Skeletal muscle satellite cell (primary cell): ENCODE measurements around the gene HSFX4. TPM values are rescaled to one million over a fixed set of nuclear protein-coding genes. Genes with fewer than 3 reads are reported as not detected.
A peak's percentile ranks its signal among the peaks of the same experiment; 100 is the strongest.
"Not testable (repeated sequence)": the region's sequence is repeated elsewhere in the genome, so short reads cannot be mapped to it uniquely, and the experiment has no call there.

ENCODE experiments used
- H3K27me3 ChIP-seq: 2 replicates; pipeline ENCODE4 v1.7.0; 2013; ENCODE audit warnings: low read length; ENCODE audit not compliant: control insufficient read depth, insufficient read depth
- H3K36me3 ChIP-seq: 2 replicates; pipeline ENCODE4 v1.7.0; 2013; ENCODE audit warnings: mild to moderate bottlenecking, control low read depth, low read length; ENCODE audit not compliant: insufficient read depth
- H3K4me1 ChIP-seq: 2 replicates; pipeline ENCODE4 v1.7.0; 2013; ENCODE audit warnings: low read length; ENCODE audit not compliant: control insufficient read depth, insufficient read depth
- H3K4me2 ChIP-seq: 2 replicates; pipeline ENCODE4 v1.7.0; 2013; ENCODE audit warnings: mild to moderate bottlenecking, low read length
- H3K4me3 ChIP-seq: 2 replicates; pipeline ENCODE4 v1.7.0; 2013; ENCODE audit warnings: low read length
- H3K9ac ChIP-seq: 2 replicates; pipeline ENCODE4 v1.7.0; 2013; ENCODE audit warnings: mild to moderate bottlenecking, low read depth, low read length, moderate library complexity
- H3K9me3 ChIP-seq: replicated peaks from 2 replicates; pipeline ENCODE4 v1.7.0; 2013; ENCODE audit warnings: mild to moderate bottlenecking, control low read depth, low read length
- total RNA-seq: library from RNA; depleted of rRNA; stranded (reverse); fragments of >200 nt; gene quantifications from 2 replicates; pipeline ENCODE4 v1.2.3, GENCODE V29; 2012; rRNA removed

Gene HSFX4, protein sequence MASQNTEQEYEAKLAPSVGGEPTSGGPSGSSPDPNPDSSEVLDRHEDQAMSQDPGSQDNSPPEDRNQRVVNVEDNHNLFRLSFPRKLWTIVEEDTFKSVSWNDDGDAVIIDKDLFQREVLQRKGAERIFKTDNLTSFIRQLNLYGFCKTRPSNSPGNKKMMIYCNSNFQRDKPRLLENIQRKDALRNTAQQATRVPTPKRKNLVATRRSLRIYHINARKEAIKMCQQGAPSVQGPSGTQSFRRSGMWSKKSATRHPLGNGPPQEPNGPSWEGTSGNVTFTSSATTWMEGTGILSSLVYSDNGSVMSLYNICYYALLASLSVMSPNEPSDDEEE
- not detected in 2 replicates for total RNA-seq

DNA sequence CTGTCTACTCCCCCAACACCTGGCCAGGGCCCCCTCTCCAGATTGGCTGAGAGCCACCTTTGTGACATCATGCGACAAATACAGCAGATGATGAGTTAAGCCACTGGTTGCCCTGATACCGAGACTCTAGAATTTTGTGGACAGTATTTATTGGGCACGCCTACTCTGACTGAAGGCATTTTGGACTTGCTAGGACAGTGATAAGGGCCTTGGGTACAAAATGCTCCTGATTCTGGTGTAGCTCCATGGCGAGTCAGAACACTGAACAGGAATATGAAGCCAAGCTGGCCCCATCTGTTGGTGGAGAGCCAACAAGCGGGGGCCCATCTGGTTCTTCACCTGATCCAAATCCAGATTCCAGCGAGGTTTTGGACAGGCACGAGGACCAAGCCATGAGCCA lies at the start of gene HSFX4:
TSS of gene HSFX4 (plus strand) at position 174 of the 400 bp plus-strand sequence. CDS start at position 246, 72 bp downstream.
- not testable (repeated sequence) for H3K27me3 ChIP-seq, H3K36me3 ChIP-seq, H3K4me3 ChIP-seq, H3K9ac ChIP-seq, H3K9me3 ChIP-seq, H3K4me2 ChIP-seq, H3K4me1 ChIP-seq

DNA sequence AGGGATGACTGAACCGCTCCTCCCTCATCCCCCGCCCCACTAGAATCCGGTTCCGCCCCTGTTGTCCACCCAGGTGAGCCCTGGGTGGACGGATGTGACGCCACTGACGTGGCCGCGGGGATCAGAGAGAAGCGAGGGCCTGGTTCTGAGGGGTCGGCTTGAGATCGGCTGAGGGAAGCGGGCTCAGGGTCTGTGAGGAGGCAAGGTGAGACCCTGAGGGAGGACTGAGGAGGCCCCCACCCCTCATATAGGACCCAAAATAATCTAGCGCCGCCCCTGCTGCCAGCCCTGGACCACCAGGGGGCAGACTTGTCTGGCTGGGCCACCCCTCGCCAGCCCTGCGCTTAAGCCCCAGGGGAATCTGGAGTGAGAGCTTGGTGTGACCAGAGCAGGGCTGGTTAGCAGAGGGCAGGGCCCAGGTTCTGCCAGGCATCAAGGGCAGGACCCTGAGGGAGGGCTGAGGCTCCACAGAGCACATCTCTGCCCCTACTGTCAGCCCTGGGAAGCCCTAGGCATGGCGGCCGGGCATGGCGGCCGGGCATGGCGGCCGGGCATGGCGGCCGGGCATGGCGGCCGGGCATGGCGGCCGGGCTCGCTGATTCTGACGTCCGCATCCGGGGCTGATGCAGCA lies 48.2 kb upstream of the HSFX4 start, which contains the start of gene MAGEA8:
TSS of gene MAGEA8 (plus strand) at position 103 of the 631 bp plus-strand sequence. CDS start 3,090 bp downstream, outside the sequence.
- Histone ChIP-seq H3K9me3 (no peaks in the 10 kb centered on the region), H3K4me2 (no peak within 1 kb of the TSS), H3K36me3 (no peaks in the 10 kb centered on the region), H3K9ac (no peak within 1 kb of the TSS), H3K27me3 (no peaks in the 10 kb centered on the region), H3K4me1 (no peaks in the 10 kb centered on the region), H3K4me3 (no peak within 1 kb of the TSS)

DNA sequence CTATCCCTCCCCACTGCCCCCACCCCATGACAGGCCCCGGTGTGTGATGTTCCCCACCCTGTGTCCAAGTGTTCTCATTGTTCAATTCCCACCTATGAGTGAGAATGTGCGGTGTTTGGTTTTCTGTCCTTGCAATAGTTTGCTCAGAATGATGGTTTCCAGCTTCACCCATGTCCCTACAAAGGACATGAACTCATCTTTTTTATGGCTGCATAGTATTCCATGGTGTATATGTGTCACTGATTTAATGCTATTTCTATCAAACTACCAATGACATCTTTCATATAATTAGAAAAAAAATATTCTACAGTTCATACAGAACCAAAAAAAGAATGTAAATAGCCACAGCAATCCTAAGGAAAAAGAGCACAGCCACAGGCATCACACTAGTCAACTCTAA lies 38.5 kb upstream of the HSFX4 start:
- not testable (repeated sequence) for H3K4me1 ChIP-seq, H3K9me3 ChIP-seq, H3K27me3 ChIP-seq, H3K4me3 ChIP-seq, H3K36me3 ChIP-seq, H3K4me2 ChIP-seq, H3K9ac ChIP-seq

DNA sequence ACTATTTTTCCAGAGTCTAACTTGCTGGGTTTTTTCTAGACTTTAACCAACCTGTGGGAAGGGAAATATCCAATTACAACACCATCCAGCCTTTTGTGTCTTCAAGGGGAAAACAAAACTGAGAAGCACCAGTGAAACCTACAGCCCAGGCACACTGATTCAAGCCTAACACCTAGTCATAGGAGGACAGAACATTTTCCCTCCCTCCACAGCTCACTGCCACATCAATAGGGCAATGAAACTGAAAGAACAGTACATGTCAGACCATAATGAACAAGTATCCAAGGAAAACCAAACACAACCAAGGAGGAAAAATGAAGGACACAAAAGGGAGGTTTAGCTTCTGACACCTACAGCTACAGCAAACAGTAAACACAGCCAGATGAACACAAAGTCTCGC lies 30.8 kb upstream of the HSFX4 start:
- Histone ChIP-seq H3K4me3 (no peak overlapping the region), H3K36me3 (no peaks in the 10 kb centered on the region), H3K9me3 (no peaks in the 10 kb centered on the region), H3K4me2 (no peak overlapping the region), H3K9ac (no peak overlapping the region), H3K4me1 (no peaks in the 10 kb centered on the region), H3K27me3 (no peaks in the 10 kb centered on the region)

DNA sequence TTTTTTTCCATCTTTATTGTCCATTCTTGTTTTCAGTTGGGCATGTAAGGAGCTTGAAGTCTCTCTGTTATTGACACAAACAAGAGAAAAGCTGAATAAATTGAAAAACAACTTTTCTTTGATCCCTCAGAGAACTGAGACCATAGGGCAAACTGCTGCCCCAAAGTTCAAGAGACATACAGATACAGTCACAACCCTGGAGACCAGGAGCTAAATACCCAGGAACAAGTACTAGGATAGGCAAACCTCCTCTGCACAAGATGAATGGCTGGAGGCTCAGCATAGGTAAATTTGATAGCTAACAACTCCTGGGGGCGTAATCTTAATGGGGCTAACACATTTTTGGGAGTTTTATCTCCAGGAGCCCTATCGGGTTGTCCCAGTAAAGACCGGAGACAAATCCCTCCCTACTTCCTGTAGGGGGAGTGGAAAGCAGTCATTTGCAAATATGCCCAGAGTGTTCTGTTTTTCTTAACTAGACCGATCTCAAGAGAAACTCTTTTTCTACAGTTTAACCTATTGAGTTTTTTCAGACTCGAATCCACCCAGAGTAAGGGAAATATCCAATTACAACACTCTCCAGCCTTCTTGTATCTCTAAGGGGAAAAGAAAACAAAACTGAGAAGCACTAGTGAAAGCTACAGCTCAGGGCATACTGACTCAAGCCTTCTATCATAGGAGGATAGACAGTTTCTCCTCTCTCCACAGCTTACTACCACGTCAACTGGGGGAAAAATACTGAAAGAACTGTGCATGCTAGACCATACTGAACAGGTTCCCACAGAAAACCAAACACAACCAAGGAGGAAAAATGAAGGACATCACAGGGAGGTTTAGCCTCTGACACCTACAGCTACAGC lies 25.3 kb upstream of the HSFX4 start:
- H3K4me3 ChIP-seq, result peak overlapping the region; percentile 59
- no peak overlapping the region for H3K9ac ChIP-seq
- peak overlapping the region; percentile 78 for H3K4me2 ChIP-seq
- H3K27me3 ChIP-seq, result no peaks in the 10 kb centered on the region
- no peaks in the 10 kb centered on the region for H3K4me1 ChIP-seq
- no peaks in the 10 kb centered on the region for H3K9me3 ChIP-seq
- H3K36me3 ChIP-seq, result no peaks in the 10 kb centered on the region

DNA sequence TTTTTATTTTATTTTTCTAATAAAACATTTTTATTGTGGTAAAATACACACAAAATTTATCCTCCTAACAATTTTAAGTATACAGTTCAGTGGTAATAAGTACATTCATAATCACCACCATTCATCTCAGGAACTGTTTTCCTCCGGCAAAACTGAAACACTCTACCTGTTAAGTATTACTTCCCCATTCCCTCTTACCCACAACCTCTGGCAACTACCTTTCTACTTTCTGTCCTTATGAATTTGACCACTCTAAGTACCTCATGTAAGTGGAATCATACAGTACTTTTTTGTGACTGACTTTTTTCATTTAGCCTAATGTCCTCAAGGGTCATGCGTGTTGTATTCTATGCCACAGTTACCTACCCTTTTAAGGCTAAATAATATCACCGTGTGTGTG lies 21.1 kb upstream of the HSFX4 start:
- Histone ChIP-seq H3K4me2 (no peak overlapping the region), H3K9ac (no peak overlapping the region), H3K27me3 (no peaks in the 10 kb centered on the region), H3K4me3 (no peak overlapping the region), H3K36me3 (no peaks in the 10 kb centered on the region), H3K9me3 (no peaks in the 10 kb centered on the region), H3K4me1 (no peaks in the 10 kb centered on the region)

DNA sequence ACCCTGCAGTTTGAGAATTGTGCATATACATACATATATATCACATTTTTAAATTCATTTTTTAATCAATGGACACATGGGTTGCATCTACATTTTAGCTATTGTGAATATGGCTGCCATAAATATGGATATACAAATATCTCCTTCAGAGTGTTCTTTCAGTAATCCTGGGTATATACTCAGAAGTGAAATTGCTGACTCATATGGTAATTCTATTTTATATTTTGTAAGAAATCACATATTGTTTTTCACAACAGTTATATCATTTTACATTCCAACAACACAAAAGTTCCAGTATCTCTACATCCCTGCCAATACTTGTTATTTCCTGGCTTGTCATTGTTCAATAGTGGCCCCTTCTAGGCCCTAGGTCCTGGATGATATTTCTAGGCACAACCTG lies 20.6 kb upstream of the HSFX4 start:
- Histone ChIP-seq H3K4me3 (no peak overlapping the region), H3K4me1 (no peaks in the 10 kb centered on the region), H3K9me3 (no peaks in the 10 kb centered on the region), H3K27me3 (no peaks in the 10 kb centered on the region), H3K36me3 (no peaks in the 10 kb centered on the region), H3K9ac (no peak overlapping the region), H3K4me2 (no peak overlapping the region)

DNA sequence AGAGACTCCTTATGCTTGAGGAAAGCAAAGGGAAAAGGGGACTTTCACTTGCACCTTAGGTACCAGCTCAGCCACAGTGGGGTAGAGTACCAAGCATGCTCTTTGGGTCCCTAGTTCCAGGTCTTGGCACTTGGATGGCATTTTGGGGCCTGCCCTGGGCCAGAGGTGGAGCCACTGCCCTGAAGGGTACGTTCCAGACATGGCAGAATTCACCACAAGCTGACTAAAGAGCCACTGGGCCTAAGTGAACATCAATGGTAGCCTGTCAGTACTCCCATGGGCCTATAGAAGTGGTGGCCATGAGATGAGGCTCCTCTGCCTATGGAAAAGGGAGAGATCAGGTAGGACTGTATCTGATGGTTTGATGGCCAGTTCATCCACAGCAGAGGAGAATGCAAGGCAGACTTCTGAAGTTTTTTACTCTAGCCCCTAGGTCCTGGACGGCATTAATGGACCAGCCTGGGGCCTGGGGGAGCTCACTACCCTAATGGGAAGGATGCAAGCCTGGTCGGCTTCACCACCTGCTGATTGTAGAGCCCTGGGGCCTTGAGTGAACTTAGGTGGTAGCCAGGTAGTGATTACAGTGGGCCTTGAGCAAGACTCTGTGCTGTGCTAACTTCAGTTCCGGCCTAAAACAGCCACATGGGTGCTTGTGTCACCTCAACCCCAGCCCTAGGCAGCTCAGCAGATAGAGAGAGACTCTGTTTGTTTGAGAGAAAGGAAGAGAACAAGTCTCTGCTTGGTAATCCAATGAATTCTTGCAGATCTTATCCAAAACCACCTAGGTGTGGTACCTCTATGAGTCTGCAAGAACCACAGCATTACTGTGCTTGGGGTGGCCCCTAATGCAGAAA lies 19.8 kb upstream of the HSFX4 start:
- H3K36me3 ChIP-seq, result no peaks in the 10 kb centered on the region
- no peaks in the 10 kb centered on the region for H3K27me3 ChIP-seq
- H3K4me1 ChIP-seq, result no peaks in the 10 kb centered on the region
- H3K4me3 ChIP-seq, result no peak overlapping the region
- no peak overlapping the region for H3K9ac ChIP-seq
- H3K4me2 ChIP-seq, result no peak overlapping the region
- no peaks in the 10 kb centered on the region for H3K9me3 ChIP-seq

DNA sequence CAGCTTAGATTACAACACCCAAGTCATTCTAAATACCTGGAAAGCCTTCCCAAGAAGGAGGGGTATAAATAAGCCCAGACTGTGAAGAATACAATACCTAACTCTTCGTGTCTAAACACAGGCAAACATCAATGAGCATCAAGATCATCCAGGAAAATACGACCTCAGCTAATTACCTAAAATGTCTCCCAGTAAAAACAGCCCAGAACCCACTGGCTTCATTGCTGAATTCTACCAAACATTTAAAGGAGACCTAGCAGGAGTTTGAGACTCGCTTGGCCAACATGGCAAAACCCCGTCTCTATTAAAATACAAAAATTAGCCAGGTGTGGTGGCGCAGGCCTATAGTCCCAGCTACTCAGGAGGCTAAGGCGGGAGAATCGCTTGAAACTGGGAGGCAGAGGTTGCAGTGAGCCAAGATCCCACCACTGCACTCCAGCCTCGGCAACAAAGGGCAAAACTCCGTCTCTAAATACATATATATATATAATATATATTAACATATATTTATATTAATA lies 19.1 kb upstream of the HSFX4 start:
- Histone ChIP-seq H3K9me3 (no peaks in the 10 kb centered on the region), H3K4me2 (no peak overlapping the region), H3K36me3 (no peaks in the 10 kb centered on the region), H3K4me1 (no peaks in the 10 kb centered on the region), H3K4me3 (no peak overlapping the region), H3K9ac (no peak overlapping the region), H3K27me3 (no peaks in the 10 kb centered on the region)

DNA sequence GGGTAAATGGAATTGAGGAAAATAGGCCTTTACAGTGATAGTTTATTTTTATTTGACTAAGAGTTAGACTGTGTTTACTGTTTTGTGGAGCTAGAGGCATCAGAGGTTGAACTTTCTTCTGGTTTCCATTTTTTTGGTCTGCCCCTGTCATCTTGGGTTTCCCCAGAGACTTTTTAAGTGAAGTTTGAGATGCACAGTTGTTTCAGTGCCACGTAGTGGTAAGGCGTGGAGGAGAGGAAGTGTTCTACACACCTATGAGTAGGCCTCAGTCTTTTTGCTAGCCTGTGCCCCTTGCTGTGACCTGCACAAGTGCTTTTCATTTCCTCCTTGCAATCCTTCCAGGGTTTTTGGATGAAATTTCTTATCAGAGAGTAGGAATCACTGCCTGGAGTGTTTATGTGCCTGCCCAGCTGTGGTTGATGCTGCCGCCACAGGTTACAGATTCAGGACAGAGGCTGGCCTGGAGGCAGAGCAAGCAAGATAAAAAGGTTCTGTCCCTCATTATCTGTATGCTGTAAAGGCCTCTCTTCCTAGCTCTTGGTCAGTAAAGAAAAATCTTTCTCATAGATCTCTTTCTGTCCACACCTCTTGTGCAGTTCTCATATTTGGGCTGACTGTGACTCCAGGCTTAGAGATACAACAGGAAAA lies 12.5 kb upstream of the HSFX4 start:
- Histone ChIP-seq H3K27me3 (no peaks in the 10 kb centered on the region), H3K9ac (no peak overlapping the region), H3K36me3 (no peaks in the 10 kb centered on the region), H3K4me3 (no peak overlapping the region), H3K4me1 (no peaks in the 10 kb centered on the region), H3K9me3 (no peaks in the 10 kb centered on the region), H3K4me2 (no peak overlapping the region)
